K562 (cell line): Measurements from ENCODE around the gene CYSRT1. TPM values are rescaled to one million over a fixed set of nuclear protein-coding genes. Genes with fewer than 3 reads are reported as not detected.

ENCODE experiments used
- ATAC-seq: fragments of 200-7000 bp; cut with Tn5 transposase; 3 replicates; pipeline ENCODE4 v1.9.1; 2020; ENCODE audit warnings: moderate library complexity
- BruUV-seq: library from RNA; stranded (reverse); fragments of 400-500 nt; replicated peaks from 2 replicates; lab custom pipeline; 2021; lab: Mats Ljungman, UMichigan
- CTCF ChIA-PET: fragments of 300-600 bp; formaldehyde crosslinking; extraction: SDS; loops from one replicate; lab custom pipeline; 2021; ENCODE audit warnings: low intra/inter-chr PET ratio; lab: Yijun Ruan, JAX
- POLR2A ChIA-PET: fragments of 300-600, 350-650 bp; sonication (Branson Sonifier 250); formaldehyde crosslinking; extraction: SDS; loops from one replicate; lab custom pipeline; 2021; ENCODE audit warnings: antibody characterized with exemption, inconsistent platforms; lab: Yijun Ruan, JAX
- DNase-seq, 4 experiments: peaks; one replicate each; pipeline versions ENCODE4 v3.0.0 to v3.0.0-alpha.2; 2011 to 2018; ENCODE audit warnings: low spot score in 3 of 4, mixed read lengths in 3 of 4; ENCODE audit errors: extremely low read depth in 1 of 4
- FAIRE-seq: peaks from 2 replicates; lab custom pipeline; 2011; peaks lifted over from hg19 to GRCh38; lab: Jason Lieb, UNC
- H2AFZ ChIP-seq: 2 replicates; pipeline ENCODE4 v1.6.0; 2011; ENCODE audit warnings: low read depth, low read length, control low read depth, inconsistent platforms
- H3K27ac ChIP-seq: fragments of 200-600 bp; 3 replicates; pipeline ENCODE4 v1.8.0; 2011; ENCODE audit warnings: low read depth, mild to moderate bottlenecking, control low read depth, inconsistent platforms, low read length, moderate library complexity, mixed read lengths; ENCODE audit errors: extremely low read depth
- H3K27me3 ChIP-seq, 2 experiments: fragments of 300-600 bp in 1 of 2; 2 replicates in 1 of 2; 3 replicates in 1 of 2; pipeline versions ENCODE4 v1.6.0 to v1.8.0; 2011; ENCODE audit warnings: inconsistent platforms in 2 of 2, low read length in 2 of 2, mild to moderate bottlenecking in 1 of 2, mixed read lengths in 1 of 2, moderate library complexity in 1 of 2; ENCODE audit not compliant: control insufficient read depth in 2 of 2, insufficient read depth in 2 of 2
- H3K36me3 ChIP-seq: fragments of 300-600 bp; 3 replicates; pipeline ENCODE4 v1.8.0; 2011; ENCODE audit warnings: mild to moderate bottlenecking, low read length, inconsistent platforms; ENCODE audit not compliant: control insufficient read depth, insufficient read depth
- H3K4me1 ChIP-seq, 2 experiments: fragments of 200-600 bp in 1 of 2; replicated peaks in 1 of 2; 2 replicates in 1 of 2; 3 replicates in 1 of 2; pipeline versions ENCODE4 v1.5.1 to v1.8.0; 2011; ENCODE audit warnings: inconsistent platforms in 2 of 2, low read length in 2 of 2, mild to moderate bottlenecking in 1 of 2, mixed read lengths in 1 of 2, moderate library complexity in 1 of 2; ENCODE audit not compliant: control insufficient read depth in 2 of 2, insufficient read depth in 2 of 2
- H3K4me2 ChIP-seq: 2 replicates; pipeline ENCODE4 v1.6.1; 2011; ENCODE audit warnings: low read length, control low read depth, inconsistent platforms, mixed read lengths; ENCODE audit not compliant: insufficient read depth
- H3K4me3 ChIP-seq: fragments of 200-600 bp; sonication (generic), shearing (Covaris generic); 2 replicates; pipeline ENCODE4 v1.5.1; 2016; ENCODE audit warnings: control low read depth, inconsistent platforms
- H3K79me2 ChIP-seq: fragments of 200-600 bp; 3 replicates; pipeline ENCODE4 v1.8.0; 2011; ENCODE audit warnings: low read length, inconsistent platforms; ENCODE audit not compliant: control insufficient read depth, insufficient read depth
- H3K9ac ChIP-seq, 2 experiments: 2 replicates each; pipeline versions ENCODE4 v1.6.0 to v1.6.1; 2011; ENCODE audit warnings: low read depth in 2 of 2, low read length in 2 of 2, control low read depth in 1 of 2, inconsistent platforms in 1 of 2, mild to moderate bottlenecking in 1 of 2, mixed read lengths in 1 of 2; ENCODE audit not compliant: insufficient read depth in 1 of 2
- H3K9me1 ChIP-seq: one replicate; pipeline ENCODE4 v1.6.0; 2011; ENCODE audit warnings: inconsistent platforms, mild to moderate bottlenecking, low read length, moderate library complexity; ENCODE audit not compliant: control insufficient read depth, insufficient read depth
- H3K9me3 ChIP-seq: replicated peaks from 2 replicates; pipeline ENCODE4 v1.5.1; 2011; ENCODE audit warnings: low read depth, low read length, inconsistent platforms; ENCODE audit not compliant: control insufficient read depth, insufficient read depth
- H4K20me1 ChIP-seq: replicated peaks from 2 replicates; pipeline ENCODE4 v1.6.1; 2011; ENCODE audit warnings: low read length, inconsistent platforms, mixed read lengths; ENCODE audit not compliant: control insufficient read depth, insufficient read depth
- ARID4B ChIP-seq: sonication (generic); formaldehyde crosslinking; IDR thresholded peaks from 2 replicates; pipeline ENCODE4 v1.8.0; 2022; ENCODE audit warnings: mild to moderate bottlenecking, missing genetic modification reagents
- HNRNPH1 ChIP-seq: fragments of 200-400 bp; formaldehyde crosslinking; optimal IDR thresholded peaks from 2 replicates; pipeline ENCODE3; 2017; ENCODE audit warnings: low read depth, mild to moderate bottlenecking, low read length, moderate library complexity
- KAT7 ChIP-seq: sonication (generic); formaldehyde crosslinking; IDR thresholded peaks from 2 replicates; pipeline ENCODE4 v1.8.0; 2022; ENCODE audit warnings: missing genetic modification reagents, mild to moderate bottlenecking, borderline replicate concordance
- PHB2 ChIP-seq: fragments of 450-650 bp; IDR thresholded peaks from 2 replicates; pipeline ENCODE4 v1.6.1; 2017; ENCODE audit warnings: low read depth
- RHOXF2B ChIP-seq: fragments of 250-450 bp; sonication (Bioruptor Pico); conservative IDR thresholded peaks from 2 replicates; pipeline ENCODE4 v1.5.1; 2021
- SIN3A ChIP-seq, 2 experiments: fragments of 150-350 bp in 1 of 2; IDR thresholded peaks; 2 replicates each; pipeline ENCODE4 v1.6.1; 2011 to 2016; ENCODE audit warnings: borderline replicate concordance in 2 of 2, low read depth in 2 of 2, low read length in 2 of 2, mild to moderate bottlenecking in 2 of 2, moderate library complexity in 2 of 2; ENCODE audit not compliant: control insufficient read depth in 1 of 2
- WGBS: fragments of 100-300 bp; shearing (Covaris generic); methylation state at CpG from one replicate; pipeline ENCODE4 v1.1.6; 2016; ENCODE audit warnings: low coverage, mixed read lengths; ENCODE audit not compliant: insufficient coverage; ENCODE audit errors: missing lambda C conversion rate; 5-methylcytosine and 5-hydroxymethylcytosine counted together
- in situ Hi-C: fragments of 300-500 bp; cut with MboI; formaldehyde crosslinking; loops from 4 replicates; pipeline ENCODE4 v1.15.0; 2018; ENCODE audit warnings: inconsistent platforms, mixed read lengths
- intact Hi-C: fragments of 100-400 bp; cut with micrococcal nuclease; formaldehyde crosslinking; loops from 2 replicates; pipeline ENCODE4 v1.14.2; 2022
- polyA plus RNA-seq, 8 experiments: library from polyadenylated mRNA; depleted of rRNA in 4 of 8; stranded (reverse) in 5 of 8; unstranded in 3 of 8; fragments of >200 nt; fragmentation: Nextera tagmentation in 2 of 8; fragmentation: Illumina TruSeq in 1 of 8; extraction: Ambion mirVana in 2 of 8; extraction: Trizol in 1 of 8; gene quantifications; 2 replicates each; pipeline versions ENCODE4 v1.2.1 to v1.2.3, GENCODE V29; 2011 to 2014; ENCODE audit warnings: inconsistent platforms in 1 of 8, missing spikeins in 1 of 8
- total RNA-seq, 7 experiments: library from RNA; depleted of rRNA in 6 of 7; stranded (reverse); fragments of >200 nt in 6 of 7; fragmentation: Illumina TruSeq in 2 of 7; extraction: Trizol in 2 of 7; gene quantifications; 2 replicates each; pipeline versions ENCODE4 v1.2.1 to v1.2.3, GENCODE V29; 2011 to 2021; ENCODE audit warnings: low replicate concordance in 1 of 7
- TF ChIP-seq, protein P1 (sequence below): fragments of 450-650 bp; IDR thresholded peaks from 2 replicates; pipeline ENCODE4 v1.6.1; 2014; ENCODE audit warnings: low read depth, mild to moderate bottlenecking, moderate library complexity, borderline replicate concordance

The CYSRT1 gene
- total and polyA plus RNA-seq, 9 of the 15 experiments (the other 6 are each of a cell fraction or from before 2014, with no cell fraction given), result 0.04 to 1.4 (median 0.42) TPM; not detected in 3

DNA sequence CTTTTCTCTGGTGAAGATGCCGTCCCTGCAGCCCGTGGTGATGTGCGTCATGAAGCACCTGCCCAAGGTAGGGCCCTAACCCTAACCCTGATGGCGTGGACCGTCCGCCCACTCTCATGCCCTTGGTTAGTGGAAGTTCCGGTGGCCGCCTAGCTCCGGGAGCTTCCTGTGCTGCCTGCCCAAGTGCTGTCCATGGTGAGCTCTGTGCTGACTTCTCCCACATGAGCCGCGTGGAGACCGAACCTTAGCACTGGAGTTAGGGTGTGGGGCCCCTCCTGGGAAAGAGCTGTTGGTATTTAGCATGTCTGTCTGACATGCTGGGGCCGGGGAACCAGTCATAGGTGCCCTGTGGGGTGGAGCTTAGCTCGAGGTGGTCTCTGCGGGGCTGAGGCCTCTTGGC is 31.4 kb downstream of the CYSRT1 start:
- no TSS peak for BruUV-seq
- no peaks in the 10 kb centered on the region for H3K9me1 ChIP-seq
- peak overlapping the region; percentile 90 to 95; a peak in 3 of 4 replicates for H3K9ac ChIP-seq
- intact Hi-C loops, result no loop called here
- peak overlapping the region; percentile 97 for H3K4me2 ChIP-seq
- DNase-seq (no peak), FAIRE-seq (no peak), ATAC-seq (no peak)
- 84% methylated on average over 15 of the region's 15 CpGs for WGBS
- ChIA-PET POLR2A (interaction anchor here (0.7 to 8.3 kb wide), 3 partner anchors 10 to 17 kb away, joined by 3 to 221 read pairs (median 4); partner anchors contain the start of gene TUBB4B), CTCF (no interaction called here)
- H3K9me3 ChIP-seq, result no peaks in the 10 kb centered on the region
- H3K27me3 ChIP-seq, result no peaks in the 10 kb centered on the region
- H3K4me3 ChIP-seq, result peak overlapping the region; percentile 100
- peaks cover 39% of the 10 kb centered on the region for H3K79me2 ChIP-seq
- in situ Hi-C loops, result no loop called here
- peaks cover 31% of the 10 kb centered on the region for H3K36me3 ChIP-seq
- no peak overlapping the region for H2AFZ ChIP-seq
- TF ChIP-seq RHOXF2B, result no peak
- TF ChIP-seq, protein P1, sequence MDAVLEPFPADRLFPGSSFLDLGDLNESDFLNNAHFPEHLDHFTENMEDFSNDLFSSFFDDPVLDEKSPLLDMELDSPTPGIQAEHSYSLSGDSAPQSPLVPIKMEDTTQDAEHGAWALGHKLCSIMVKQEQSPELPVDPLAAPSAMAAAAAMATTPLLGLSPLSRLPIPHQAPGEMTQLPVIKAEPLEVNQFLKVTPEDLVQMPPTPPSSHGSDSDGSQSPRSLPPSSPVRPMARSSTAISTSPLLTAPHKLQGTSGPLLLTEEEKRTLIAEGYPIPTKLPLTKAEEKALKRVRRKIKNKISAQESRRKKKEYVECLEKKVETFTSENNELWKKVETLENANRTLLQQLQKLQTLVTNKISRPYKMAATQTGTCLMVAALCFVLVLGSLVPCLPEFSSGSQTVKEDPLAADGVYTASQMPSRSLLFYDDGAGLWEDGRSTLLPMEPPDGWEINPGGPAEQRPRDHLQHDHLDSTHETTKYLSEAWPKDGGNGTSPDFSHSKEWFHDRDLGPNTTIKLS, result no peak
- TF ChIP-seq HNRNPH1, result no peak
- TF ChIP-seq SIN3A (IDR thresholded peaks at IDR 0.05; ENCODE audit: borderline replicate concordance in 2 of 2, control insufficient read depth in 1 of 2, low read depth in 2 of 2, low read length in 2 of 2), result 0 out of 4 replicates have a peak, but pooled peaks of 1 of the 2 experiments have one; percentile 11
- 0 out of 2 replicates have a peak, but pooled peaks have one; percentile 10 for TF ChIP-seq KAT7 (CRISPR knock-in tag)
- no peak for TF ChIP-seq PHB2
- no peak for TF ChIP-seq ARID4B (CRISPR knock-in tag)
- no peak overlapping the region; the same call in 1 of the 3 replicates for H3K27ac ChIP-seq
- H3K4me1 ChIP-seq, result peaks cover 13 to 55% of the 10 kb centered on the region in 2 experiments
- H4K20me1 ChIP-seq, result no peaks in the 10 kb centered on the region; the same call in 1 of the 2 replicates
